Activated CD4-positive, CD25-positive, alpha-beta regulatory T cell (primary cell): ENCODE results near the gene KRTAP10-2.
A peak's percentile ranks its signal among the peaks of the same experiment; 100 is the strongest.
"Not testable (repeated sequence)": the region's sequence is repeated elsewhere in the genome, so short reads cannot be mapped to it uniquely, and the experiment has no call there.

Experiments
- DNase-seq, 4 experiments: peaks; one replicate each; lab custom pipeline; 2025; lab: John Stamatoyannopoulos, UW

The KRTAP10-2 gene

DNA sequence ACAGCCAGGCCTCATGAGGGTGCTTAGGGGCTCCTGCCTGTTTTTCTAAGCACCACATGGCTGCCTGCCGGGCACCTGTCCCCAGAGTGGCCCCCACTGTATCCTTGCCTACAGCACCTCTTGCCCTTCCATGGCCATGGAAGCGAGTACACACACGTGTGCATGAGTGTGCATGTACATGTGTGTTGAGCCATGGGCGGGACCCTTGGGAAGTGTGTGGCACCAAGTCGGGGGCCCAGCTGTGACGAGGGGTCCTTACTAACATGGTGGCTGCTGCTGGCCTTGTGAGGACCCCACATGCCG, 37.1 kb downstream of the KRTAP10-2 start:
- DNase-seq: no peak

DNA sequence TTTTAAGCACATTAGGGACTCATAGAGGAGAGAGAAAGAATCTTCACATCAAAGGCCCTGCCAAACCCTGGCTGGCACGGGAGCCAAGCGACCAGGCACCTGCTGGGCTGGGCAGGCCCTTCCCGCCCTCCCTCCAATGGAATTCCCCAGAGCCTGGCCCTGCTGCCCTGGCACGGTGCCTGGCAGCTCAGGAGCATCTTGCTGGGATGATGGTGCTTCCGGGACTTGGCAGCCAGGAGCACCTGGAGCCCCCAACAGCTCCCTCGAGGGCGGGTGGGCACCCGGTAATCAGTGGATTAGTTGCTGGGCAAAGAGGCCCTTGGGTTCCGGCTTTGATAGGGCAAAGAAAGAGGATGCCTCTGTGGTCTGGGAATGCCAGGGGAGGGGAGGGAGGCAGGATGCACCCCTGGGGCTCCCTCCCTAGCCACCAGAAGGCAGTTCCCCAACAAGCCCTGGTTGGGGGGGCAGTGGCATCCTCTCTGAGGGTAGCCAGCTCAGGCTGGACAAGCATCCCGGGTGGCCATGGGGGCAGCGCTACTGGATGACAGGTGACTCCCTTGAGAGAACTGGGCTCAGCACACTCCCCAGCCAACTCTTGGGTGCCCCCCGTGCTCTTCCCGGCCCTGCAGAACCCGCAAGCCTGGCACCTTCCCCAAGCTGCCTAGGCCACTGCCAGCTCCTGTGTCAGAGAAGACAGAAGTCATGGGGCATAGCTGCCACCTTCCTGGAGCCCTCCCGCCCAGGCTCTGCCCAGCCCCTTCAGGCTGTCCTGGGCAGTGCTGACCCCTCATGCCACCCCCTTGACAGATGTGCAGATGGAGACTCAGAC, 37.7 kb downstream of the KRTAP10-2 start:
- DNase-seq: no peak

DNA sequence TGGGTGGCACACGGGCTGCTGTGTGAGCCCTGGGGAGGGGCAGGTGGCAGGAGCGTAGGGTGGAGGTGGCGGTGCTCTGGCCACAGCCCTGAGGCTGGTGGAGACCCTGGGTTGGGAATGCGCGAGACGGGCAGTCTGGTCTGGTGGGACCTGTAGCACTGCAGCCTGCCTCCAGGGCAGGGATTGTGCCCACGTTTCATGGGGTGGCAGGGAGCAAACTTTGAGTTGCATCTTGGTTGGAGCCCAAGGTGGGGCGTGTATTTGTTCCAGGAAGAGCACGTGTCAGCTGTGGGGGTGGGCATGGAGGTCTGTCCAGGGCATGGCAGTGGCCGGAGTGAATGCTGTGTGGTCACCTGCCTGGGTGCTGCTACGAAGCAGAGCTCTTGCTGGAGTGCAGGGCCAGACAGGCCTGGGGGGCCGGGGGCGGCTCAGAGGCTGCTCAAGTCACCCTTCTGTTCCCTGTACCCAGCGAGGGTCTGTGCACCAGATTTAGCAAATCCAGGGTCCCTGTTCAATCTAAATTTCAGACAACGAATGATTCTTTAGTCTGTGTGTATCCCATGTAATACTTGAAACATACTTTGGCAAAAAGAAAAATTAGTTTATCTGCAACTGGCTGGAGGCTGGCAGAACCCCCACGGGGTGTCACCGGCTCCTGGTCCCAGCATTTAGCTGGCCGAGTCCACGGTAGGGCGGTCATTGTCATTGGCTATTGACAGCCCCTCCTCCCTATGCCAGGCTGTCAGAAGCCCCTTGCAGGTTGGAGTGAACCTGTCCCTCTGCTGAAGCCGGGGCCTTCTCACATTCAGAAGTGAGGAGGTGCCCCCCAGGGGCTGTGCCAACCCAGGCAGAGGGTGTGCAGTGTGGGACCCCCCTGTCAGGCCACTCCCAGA, 38.6 kb downstream of the KRTAP10-2 start:
- no peak for DNase-seq

DNA sequence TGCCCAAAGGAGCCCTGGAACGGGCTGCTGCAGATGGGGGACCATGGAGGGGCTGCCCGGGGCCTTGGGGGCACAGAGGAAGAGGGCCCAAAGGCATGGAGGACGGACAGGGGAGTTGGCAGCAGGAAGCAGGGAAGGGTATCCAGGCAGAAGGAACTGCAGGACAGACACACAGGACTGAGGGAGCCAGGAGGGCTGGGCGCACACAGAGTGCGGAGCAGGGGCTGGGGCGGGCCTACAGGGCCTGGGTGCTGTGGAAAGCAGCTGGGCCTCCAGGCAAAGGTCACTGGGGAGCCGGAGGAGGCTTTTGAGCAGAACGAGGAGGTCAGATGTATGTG, 39.4 kb downstream of the KRTAP10-2 start:
- no peak for DNase-seq

DNA sequence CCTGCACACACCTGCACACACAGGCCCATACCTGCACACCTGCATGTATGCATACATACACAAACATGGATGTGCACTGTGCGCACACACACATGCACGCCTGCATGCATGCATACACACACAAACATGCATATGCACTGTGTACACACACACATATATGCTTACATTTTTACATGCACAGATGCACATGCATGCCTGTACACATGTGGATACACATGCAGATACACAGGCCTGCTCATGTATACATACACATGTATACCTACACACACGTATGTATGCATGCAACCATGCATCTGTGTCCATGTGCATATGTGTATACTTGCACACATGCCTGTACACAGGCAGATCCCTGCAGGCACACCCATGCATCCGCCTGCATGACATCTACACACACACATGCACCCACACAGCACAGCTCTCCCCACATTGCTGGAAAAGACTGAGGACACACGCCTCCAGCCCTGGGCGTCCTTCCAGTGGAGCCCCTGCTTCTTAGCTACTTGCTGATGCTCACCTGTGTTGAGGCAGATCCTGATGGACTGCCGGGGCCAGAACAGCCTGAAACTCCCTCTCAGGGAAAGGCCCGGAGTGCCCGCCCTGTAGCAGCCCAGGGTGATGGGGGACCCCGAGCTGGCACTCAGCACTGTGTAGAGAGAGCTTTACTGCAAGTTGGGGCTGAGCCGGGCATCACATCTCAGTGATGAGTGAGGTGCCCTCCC, 39.9 kb downstream of the KRTAP10-2 start:
- DNase-seq: no peak

DNA sequence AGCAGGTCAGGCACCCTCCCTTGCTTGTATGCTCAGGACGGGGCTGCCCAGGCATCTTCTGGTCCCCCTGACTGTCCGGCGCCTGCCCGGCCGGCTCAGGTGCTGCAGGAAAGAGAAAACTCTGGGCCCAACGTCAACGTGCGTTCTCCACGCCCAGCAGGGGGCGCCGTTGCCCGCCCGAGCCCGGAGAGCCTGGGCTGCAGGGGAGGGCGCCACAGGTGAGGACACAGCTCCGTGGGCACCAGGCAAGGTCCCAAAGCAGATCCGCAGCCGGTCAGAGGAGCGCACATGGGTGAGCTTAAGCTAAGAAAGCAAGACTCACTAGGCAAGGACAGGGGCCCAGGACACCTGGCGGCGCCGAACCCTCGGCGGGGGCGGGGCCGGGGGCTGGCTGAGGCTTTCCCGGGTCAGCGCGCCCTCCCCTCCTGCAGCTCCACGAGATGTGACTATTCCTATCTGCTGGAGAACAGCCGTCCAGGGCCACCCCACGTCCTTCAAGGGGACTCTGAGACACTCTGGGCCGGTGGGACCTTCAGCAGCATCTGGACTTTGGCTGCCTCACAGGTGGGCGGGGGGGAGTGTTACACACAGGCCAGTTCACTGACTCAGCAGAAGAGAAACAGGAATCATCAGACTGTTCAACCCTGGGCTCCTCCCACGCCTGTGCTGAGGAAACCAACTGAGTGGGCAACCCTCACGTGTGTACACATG, 40.6 kb downstream of the KRTAP10-2 start:
- peak; percentile 70 to 77 (median 72) for DNase-seq

DNA sequence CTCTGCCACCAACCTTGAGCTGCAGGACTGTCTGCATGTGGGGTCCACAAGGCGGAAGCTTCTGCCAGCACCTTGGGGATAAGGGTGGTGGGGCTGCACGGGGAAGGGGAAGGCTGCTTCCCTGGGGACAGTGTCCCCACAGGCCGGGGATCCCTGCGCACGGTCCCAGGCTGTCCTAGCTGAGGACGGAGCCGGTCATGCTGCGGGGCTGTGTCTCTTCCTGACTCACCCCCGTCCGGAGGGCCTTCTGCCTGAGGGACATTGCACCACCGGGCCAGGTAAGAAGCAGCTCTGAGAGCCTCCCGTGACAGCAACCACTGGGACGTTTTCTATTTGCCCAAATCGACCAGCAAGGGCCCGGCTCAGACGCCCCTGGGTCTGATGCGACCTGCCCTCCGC, 41.2 kb downstream of the KRTAP10-2 start:
- DNase-seq: no peak

DNA sequence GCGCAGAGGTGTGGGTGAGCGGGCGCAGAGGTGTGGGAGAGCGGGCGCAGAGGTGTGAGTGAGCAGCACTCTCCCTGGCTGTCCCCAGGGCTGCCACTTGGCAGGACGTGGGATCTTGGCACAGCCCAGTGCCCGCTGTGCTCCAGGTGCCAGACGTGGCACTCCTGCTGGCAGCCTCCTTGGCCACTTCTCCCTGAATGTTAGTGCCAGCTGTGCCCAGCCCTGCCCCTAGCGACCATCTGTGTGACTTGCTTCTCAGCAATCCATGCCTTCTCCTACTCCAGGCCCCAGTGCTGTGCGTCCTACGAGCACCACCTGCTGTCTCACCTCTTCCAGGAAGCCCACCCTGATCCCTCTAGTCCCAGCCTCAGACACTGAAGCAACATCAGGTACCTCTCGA, 41.8 kb downstream of the KRTAP10-2 start:
- DNase-seq: no peak

DNA sequence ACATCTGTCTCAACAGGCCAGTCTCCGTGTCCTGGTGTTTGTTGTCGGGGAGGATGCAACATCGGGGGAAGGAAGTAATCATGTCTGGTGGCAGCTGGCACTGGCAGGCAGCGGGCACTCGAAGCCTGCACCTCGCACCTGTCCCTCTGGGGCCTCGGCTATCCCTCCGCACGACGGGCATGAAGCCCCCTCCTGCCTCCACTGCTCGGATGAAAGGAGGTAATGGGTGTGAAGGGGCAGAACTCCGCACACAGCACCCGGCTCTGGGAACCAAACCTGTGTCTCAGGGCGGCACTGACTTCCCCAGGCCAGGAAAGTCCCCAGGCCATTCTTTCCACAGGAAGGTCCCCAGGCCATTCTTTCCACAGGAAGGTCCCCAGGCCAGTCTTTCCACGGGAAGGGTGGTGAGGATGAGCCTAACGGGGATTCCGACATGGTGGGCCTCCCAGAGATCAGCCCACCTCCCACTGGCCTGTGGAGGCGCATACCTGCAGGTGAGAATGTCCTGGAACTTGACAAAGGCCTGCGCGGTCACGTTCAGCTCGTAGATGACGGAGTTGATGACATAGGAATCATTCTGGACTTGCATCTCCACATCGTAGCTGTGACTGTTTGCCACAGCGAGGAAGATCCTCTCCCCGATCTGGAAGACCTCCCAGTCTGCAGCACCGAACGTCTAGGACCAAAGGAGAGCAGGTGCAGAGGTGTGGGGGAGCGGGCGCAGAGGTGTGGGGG, 42.4 kb downstream of the KRTAP10-2 start:
- no peak for DNase-seq

DNA sequence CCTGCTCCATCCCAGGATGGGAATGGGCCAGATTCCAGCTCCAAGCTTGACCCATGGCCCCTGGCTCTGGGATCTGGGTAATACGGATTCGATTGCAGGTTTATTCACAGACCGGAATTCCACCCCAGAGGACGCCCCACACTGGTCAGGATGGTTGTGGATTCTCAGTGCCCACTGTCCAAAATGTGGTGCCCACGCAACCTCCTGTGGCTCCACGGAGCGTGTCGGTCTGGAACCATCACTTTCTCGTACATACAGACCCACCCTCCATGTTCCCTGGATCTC, 42.9 kb downstream of the KRTAP10-2 start:
- no peak for DNase-seq

DNA sequence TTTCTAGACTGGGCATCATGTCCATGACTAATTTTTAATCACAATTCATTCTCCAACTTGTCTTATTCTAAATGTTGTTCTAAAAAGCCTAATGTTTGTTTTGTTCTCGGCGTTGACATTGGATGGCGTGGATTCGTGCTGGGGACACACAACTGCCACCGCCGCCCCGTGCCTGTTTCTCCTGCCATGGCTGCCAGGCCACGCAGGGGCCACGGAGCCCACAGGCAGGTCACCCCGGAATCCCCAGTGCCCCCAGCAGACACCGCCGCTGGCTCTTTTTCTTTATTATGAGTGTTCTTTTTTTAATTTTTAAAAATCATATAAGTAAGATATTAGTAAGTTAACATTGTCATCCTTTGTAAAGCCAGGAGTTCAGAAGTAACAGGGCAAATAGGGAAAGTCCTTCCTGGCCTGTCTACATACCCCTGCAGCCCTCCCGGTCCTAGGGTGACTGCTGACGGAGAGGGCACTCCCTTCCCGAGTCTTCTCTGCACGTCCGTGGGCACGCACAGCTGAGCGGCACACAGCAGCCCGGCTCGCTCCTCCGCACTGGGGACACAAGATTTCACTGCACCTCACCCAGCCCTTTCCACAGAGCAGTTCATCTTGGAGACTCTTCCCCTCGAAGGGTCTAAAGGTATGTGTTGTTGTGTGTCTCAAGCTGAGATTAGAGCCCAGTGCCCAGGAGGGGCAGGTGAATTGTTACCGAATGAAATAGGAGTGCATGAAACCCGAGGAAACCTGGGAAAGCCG, 43.5 kb downstream of the KRTAP10-2 start:
- no peak for DNase-seq

DNA sequence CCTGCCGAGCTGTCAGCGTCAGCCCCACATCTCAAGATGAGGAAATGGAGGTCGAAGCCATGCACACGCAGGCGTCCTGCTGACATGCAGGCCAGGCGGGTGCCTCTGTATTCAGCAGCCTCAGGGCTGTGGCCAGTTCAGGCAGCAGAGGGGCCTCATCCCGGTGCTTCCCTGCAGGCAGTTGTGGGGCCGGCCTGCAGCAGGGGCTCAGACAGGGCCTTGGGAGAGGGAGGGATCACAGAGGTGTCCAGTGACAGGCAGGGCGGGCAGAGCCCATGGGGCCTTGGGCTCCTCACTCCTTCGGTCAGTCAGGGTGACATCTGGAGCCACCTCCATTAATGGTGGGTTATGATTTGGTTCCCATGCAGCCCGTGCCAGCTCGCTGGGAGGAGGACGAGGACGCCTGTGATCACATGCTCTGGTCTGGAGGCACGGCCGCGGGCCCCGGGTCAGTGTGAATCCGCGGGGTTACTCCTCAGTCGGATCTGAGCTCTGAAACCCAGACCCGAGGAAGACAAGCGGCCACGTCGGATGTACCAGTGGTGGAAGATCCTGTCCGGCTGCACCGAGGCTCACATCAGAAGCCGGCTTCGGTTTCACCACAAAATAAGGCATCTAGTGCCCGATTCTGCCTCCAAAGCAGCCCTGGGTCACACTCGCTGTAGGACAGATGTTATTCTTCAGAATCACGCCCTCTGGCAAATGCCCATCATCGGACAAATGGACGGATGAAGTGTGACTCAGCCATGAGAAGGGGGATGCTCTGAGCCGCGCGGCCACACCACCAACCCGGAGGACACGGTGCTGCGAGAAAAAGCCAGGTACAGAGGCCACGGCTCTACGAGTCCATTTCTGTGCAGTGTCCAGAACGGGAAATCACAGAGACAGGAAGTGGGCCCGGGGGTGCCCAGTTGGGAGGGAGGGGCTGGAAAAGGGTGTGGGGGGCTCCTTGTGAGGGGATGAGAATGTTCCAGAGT, 44.7 kb downstream of the KRTAP10-2 start:
- DNase-seq: no peak

DNA sequence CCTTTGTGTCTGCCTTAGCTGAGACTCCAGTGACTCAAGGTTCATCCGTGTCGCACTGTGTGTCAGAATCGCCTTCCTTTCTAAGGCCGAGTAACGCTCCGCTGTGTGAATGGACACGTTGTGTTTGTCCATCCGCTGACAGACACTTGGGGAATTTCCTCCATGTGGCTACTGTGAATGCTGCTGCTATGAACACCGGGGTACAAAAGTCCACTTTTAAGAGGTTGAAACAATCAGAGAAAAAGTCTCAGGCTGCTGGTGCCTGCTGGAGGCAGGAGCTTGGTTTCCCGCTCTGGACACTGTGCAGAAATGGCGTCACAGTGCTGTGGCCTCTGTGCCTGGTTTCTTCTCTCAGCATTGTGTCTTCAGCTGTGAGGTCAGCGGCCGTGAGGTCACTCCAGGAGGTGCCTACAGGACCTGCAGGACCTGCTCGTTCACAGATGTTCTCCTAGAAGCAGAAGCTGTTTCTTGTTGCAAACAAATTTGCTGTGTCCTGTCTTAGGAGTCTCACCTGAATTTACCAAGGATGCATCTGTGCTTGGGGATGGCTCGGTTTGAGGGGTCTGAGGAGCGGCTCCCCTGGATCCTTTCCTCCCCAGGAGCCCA, 45.5 kb downstream of the KRTAP10-2 start:
- no peak for DNase-seq

DNA sequence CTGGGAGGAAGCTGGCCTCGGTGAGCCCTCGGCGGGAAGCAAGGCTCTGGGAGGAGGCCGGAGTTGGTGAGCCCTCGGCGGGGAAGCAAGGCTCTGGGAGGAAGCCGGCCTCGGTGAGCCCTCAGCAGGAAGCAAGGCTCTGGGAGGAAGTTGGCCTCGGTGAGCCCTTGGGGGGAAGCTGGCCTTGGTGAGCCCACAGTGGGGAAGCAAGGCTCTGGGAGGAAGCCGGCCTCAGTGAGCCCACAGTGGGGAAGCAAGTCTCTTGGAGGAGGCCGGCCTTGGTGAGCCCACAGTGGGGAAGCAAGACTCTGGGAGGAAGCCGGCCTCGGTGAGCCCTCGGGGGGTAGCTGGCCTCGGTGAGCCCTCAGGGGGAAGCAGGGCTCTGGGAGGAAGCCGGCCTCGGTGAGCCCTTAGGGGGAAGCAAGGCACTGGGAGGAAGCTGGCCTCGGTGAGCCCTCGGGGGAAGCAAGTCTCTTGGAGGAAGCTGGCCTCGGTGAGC, 47.4 kb downstream of the KRTAP10-2 start:
- DNase-seq: no peak

DNA sequence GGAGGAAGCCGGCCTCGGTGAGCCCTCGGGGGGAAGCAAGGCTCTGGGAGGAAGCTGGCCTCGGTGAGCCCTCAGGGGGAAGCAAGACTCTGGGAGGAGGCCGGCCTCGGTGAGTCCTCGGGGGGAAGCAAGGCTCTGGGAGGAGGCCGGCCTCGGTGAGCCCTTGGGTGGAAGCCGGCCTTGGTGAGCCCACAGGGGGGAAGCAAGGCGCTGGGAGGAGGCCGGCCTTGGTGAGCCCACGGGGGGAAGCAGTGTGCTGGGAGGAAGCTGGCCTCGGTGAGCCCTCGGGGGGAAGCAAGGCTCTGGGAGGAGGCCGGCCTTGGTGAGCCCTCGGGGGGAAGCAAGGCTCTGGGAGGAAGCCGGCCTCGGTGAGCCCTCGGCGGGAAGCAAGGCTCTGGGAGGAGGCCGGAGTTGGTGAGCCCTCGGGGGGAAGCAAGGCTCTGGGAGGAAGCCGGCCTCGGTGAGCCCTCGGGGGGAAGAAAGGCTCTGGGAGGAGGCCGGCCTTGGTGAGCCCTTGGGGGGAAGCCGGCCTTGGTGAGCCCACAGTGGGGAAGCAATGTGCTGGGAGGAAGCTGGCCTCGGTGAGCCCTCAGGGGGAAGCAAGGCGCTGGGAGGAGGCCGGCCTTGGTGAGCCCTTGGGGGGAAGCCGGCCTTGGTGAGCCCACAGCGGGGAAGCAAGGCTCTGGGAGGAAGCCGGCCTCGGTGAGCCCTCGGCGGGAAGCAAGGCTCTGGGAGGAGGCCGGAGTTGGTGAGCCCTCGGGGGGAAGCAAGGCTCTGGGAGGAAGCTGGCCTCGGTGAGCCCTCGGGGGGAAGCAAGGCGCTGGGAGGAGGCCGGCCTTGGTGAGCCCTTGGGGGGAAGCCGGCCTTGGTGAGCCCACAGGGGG, 48.1 kb downstream of the KRTAP10-2 start:
- not testable (repeated sequence) for DNase-seq

DNA sequence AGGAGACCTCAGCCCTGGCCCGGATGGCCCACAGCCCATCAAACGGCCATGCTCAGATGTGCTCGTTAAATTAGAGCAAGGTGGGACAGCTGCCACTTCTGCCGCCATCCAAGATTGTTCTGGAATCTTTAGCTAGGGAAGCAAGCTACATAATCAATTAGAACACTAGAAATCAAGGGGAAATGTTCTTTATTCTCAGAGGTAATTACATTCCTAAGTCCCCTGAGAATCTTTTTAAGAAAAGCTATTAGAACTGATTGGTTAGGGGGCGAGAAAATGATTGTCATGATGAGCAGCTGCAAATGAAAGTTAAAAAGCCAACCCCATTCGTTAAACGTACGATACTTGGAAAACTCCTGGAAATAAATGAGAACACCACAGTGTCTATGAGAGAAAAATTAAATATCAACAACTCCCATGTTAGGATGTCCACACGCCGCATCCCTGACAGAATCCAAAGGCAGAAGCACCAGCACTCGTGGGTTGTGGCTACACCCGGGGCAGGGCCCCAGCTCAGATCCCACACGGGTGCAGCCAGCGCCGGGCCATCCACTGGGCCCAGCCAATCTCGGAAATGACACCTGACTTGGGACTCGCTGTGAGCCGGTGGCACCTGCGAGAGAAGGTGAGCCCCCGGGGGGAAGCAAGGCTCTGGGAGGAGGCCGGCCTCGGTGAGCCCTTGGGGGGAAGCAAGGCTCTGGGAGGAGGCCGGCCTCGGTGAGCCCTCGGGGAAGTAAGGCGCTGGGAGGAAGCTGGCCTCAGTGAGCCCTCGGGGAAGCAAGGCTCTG, 48.9 kb downstream of the KRTAP10-2 start:
- DNase-seq: no peak
